ENCODE data around the gene KRT1. TPM values are rescaled to one million over a fixed set of nuclear protein-coding genes. Genes with fewer than 3 reads are reported as not detected.

KRT1 gene
- total and polyA plus RNA-seq, 3 experiments from 2014 or later: 3.4 TPM; not detected in 2

DNA sequence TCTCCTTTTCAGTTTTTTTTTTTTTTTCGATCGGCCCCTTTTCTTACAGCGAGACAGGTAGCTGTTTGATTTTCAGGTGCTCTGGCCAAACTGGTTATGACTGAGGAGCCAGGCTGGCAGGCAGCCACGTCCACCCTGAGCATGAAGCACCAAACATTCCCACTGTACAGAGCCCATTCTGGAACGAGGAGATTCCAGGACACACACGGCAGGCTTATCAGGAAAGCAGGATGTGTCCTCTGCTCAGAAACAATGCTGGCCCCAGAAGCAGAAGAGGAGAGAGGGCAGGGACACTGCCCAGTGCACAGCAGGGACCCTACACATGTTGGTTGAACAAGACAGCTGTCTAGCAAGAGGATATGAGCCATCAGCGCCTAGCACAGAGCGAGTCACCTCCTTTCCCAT, 24.5 kb downstream of the KRT1 start:
- H3K9me3 Mint-ChIP-seq: peaks cover 0 to 3% (median 0%) of the 10 kb centered on the region in 5 donors
- no peaks in the 10 kb centered on the region for H3K4me1 ChIP-seq (ENCODE audit: insufficient read depth, low read length)
- no peaks in the 10 kb centered on the region for H3K36me3 Mint-ChIP-seq
- peaks cover 20 to 39% of the 10 kb centered on the region in 2 donors for H3K27me3 Mint-ChIP-seq
- CTCF ChIA-PET: interaction anchor here (0.8 kb wide), 1 partner anchor 224 kb away, joined by 3 read pairs; no protein-coding TSS in a partner anchor
- POLR2A ChIA-PET: no interaction called here
- H3K4me3 ChIP-seq (ENCODE audit: low read length): no peak overlapping the region
- H3K9me3 ChIP-seq (ENCODE audit: low read length): no peaks in the 10 kb centered on the region
- DNase-seq: no peak
- peak overlapping the region in 1 of 8 donors; percentile 78 for H3K27ac Mint-ChIP-seq
- no peak overlapping the region for H3K27ac ChIP-seq (ENCODE audit: low read depth, low read length)
- H3K4me1 Mint-ChIP-seq: no peaks in the 10 kb centered on the region
- no peak overlapping the region for H3K4me3 Mint-ChIP-seq
- H3K27me3 ChIP-seq (ENCODE audit: insufficient read depth, low read length, poor library complexity, severe bottlenecking): no peaks in the 10 kb centered on the region
- no peaks in the 10 kb centered on the region for H3K36me3 ChIP-seq (ENCODE audit: insufficient read depth, low read length)

DNA sequence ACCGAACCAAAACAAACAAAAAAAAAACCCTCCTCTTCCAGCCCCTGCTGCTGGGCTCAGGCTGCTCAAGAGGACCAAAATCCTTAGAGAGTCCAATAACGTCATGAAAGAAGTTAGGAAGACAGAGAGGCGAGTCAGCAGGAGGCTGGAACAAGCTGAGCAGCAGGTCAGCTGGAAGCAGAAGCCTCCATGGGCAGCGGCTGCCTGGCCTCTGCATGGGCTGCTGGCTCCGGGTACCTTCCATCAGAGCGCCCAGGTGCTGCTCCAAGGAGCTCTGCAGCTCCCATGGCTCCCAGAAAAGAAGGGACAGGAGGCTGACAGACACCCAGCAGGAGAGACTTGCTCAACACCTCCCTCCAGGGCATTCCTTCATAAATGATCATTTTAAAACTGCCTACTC, 25.0 kb downstream of the KRT1 start:
- no peak overlapping the region for H3K27ac ChIP-seq (ENCODE audit: low read depth, low read length)
- no peak for DNase-seq
- Mint-ChIP-seq H3K9me3 (peaks cover 0 to 3% (median 0%) of the 10 kb centered on the region in 5 donors), H3K27me3 (peaks cover 20 to 39% of the 10 kb centered on the region in 2 donors), H3K4me1 (peaks cover 0 to under 1% (median under 1%) of the 10 kb centered on the region in 3 donors), H3K4me3 (no peak overlapping the region), H3K36me3 (no peaks in the 10 kb centered on the region), H3K27ac (peak overlapping the region in 1 of 8 donors; percentile 78)
- H3K36me3 ChIP-seq (ENCODE audit: insufficient read depth, low read length): no peaks in the 10 kb centered on the region
- H3K27me3 ChIP-seq (ENCODE audit: insufficient read depth, low read length, poor library complexity, severe bottlenecking): no peaks in the 10 kb centered on the region
- H3K4me1 ChIP-seq (ENCODE audit: insufficient read depth, low read length): no peaks in the 10 kb centered on the region
- no peak overlapping the region for H3K4me3 ChIP-seq (ENCODE audit: low read length)
- H3K9me3 ChIP-seq (ENCODE audit: low read length): no peaks in the 10 kb centered on the region
- CTCF ChIA-PET: interaction anchor here (0.8 kb wide), 1 partner anchor 225 kb away, joined by 3 read pairs; no protein-coding TSS in a partner anchor
- POLR2A ChIA-PET: no interaction called here

DNA sequence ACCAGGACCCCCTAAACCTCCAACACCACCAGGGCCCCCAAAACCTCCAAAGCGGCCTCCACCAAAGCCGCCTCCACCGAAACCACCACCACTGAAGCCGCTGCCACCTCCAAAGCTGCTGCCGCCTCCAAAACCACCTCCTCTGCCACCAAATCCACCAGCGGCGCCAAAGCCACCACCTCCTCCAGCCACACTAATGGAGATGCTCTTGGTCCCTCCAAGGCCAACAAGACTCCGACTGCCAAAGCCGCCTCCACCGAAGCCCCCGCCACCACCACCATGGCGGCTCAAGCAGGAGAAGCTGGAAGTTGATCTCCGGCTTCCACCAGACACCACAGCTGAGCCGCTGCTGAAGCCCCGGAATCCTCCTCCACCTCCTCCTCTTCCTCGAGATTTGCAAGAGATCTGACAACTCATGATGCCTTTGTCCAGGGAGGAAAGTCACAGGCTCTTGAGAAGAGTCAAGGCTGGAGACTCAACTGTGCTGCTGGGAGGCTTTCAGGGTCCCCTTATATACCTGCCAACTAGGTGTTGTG, 28.4 kb downstream of the KRT1 start, which contains the start of gene KRT2:
TSS of gene KRT2 (minus strand) at position 486 of the 536 bp plus-strand sequence. CDS start at position 417, 69 bp downstream.
- H3K9me3 Mint-ChIP-seq: peaks cover 0 to 4% (median 0%) of the 10 kb centered on the region in 5 donors
- CTCF ChIA-PET: no interaction called here

DNA sequence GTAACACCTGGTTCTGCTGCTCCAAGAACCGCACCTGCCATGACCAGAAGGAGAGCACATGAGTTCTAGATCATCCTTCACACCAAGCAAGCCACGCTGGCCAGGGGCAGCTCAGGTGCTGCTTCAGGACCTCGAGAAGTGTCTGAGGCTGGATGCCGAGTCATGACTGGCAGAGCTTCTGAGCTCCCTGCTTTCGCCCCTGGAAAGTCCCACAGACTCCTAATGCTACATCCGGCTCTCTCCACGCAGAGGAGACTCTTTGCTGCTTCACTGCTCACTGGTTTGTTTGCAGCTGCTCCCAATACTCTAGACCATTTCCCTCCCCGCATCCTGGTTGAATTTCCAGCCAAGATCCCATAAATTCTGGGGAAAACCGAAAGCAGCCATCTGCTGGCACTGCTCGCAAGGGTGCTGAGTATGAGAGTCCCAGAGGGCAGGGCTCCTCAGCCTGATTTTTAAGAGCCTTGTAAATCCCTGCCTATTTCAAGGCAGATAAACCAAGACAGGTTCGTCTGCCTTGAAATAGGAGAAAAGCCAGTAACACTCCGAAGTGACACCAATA, 29.6 kb downstream of the KRT1 start:
- Mint-ChIP-seq H3K9me3 (peaks cover 0 to 4% (median 0%) of the 10 kb centered on the region in 5 donors), H3K36me3 (peaks cover 0 to 6% (median 0%) of the 10 kb centered on the region in 3 donors), H3K4me1 (peaks cover 30 to 46% (median 46%) of the 10 kb centered on the region in 3 donors), H3K27ac (no peak overlapping the region), H3K27me3 (peaks cover 11 to 25% of the 10 kb centered on the region in 2 donors), H3K4me3 (no peak overlapping the region)
- DNase-seq: no peak
- CTCF ChIA-PET: no interaction called here
- Histone ChIP-seq H3K27ac (ENCODE audit: low read depth, low read length) (no peak overlapping the region), H3K27me3 (ENCODE audit: insufficient read depth, low read length, poor library complexity, severe bottlenecking) (no peaks in the 10 kb centered on the region), H3K4me1 (ENCODE audit: insufficient read depth, low read length) (peaks cover 43% of the 10 kb centered on the region), H3K9me3 (ENCODE audit: low read length) (no peaks in the 10 kb centered on the region), H3K4me3 (ENCODE audit: low read length) (no peak overlapping the region), H3K36me3 (ENCODE audit: insufficient read depth, low read length) (no peaks in the 10 kb centered on the region)
- POLR2A ChIA-PET: no interaction called here

More for the DNA sequence above, 28.4 kb downstream of the KRT1 start, which contains the start of gene KRT2:
- no peak for DNase-seq
- POLR2A ChIA-PET: no interaction called here
- Histone ChIP-seq H3K9me3 (ENCODE audit: low read length) (no peaks in the 10 kb centered on the region), H3K27ac (ENCODE audit: low read depth, low read length) (no peak within 1 kb of the TSS), H3K36me3 (ENCODE audit: insufficient read depth, low read length) (no peaks in the 10 kb centered on the region), H3K4me1 (ENCODE audit: insufficient read depth, low read length) (peaks cover 31% of the 10 kb centered on the region), H3K4me3 (ENCODE audit: low read length) (no peak within 1 kb of the TSS), H3K27me3 (ENCODE audit: insufficient read depth, low read length, poor library complexity, severe bottlenecking) (no peaks in the 10 kb centered on the region)
- Mint-ChIP-seq H3K4me1 (peaks cover 19 to 34% (median 34%) of the 10 kb centered on the region in 3 donors), H3K27ac (no peak within 1 kb of the TSS), H3K4me3 (no peak within 1 kb of the TSS), H3K27me3 (peaks cover 19 to 29% of the 10 kb centered on the region in 2 donors), H3K36me3 (peaks cover 0 to 6% (median 0%) of the 10 kb centered on the region in 3 donors)

DNA sequence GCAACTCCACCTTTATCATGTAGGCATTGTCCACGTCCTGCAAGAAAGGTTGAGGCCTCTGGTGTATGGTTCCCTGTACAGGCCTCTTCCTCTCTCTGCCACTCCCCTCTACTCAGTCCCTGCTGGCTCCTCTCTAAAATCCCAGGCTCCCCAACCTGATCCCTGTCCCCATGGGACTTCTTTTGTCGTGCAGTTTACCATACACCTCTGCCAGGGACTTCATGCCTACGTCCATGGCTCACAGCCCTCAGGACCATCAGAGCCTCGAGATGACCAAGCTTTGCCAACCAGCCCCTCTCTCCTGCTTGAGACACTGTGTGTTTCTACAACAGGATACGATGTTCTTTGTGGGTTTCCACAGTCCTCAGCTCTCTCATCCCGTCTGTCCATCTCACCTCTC, 31.1 kb downstream of the KRT1 start:
- Histone ChIP-seq H3K9me3 (ENCODE audit: low read length) (no peaks in the 10 kb centered on the region), H3K4me1 (ENCODE audit: insufficient read depth, low read length) (peaks cover 56% of the 10 kb centered on the region), H3K27ac (ENCODE audit: low read depth, low read length) (no peak overlapping the region), H3K36me3 (ENCODE audit: insufficient read depth, low read length) (no peaks in the 10 kb centered on the region), H3K4me3 (ENCODE audit: low read length) (no peak overlapping the region), H3K27me3 (ENCODE audit: insufficient read depth, low read length, poor library complexity, severe bottlenecking) (no peaks in the 10 kb centered on the region)
- peaks cover 45 to 61% (median 61%) of the 10 kb centered on the region in 3 donors for H3K4me1 Mint-ChIP-seq
- ChIA-PET CTCF (no interaction called here), POLR2A (interaction anchor here (0.7 kb wide), 1 partner anchor 12 kb away, joined by 3 read pairs; no protein-coding TSS in a partner anchor)
- H3K27ac Mint-ChIP-seq: peak overlapping the region in 5 of 8 donors; percentile 39 to 77 (median 68)
- peak overlapping the region in 1 of 7 donors; percentile 52 for H3K4me3 Mint-ChIP-seq
- no peak for DNase-seq
- peaks cover 0 to 11% (median 4%) of the 10 kb centered on the region in 5 donors for H3K9me3 Mint-ChIP-seq
- peaks cover 2 to 10% (median 3%) of the 10 kb centered on the region in 3 donors for H3K36me3 Mint-ChIP-seq
- H3K27me3 Mint-ChIP-seq: peaks cover 15 to 18% of the 10 kb centered on the region in 2 donors

DNA sequence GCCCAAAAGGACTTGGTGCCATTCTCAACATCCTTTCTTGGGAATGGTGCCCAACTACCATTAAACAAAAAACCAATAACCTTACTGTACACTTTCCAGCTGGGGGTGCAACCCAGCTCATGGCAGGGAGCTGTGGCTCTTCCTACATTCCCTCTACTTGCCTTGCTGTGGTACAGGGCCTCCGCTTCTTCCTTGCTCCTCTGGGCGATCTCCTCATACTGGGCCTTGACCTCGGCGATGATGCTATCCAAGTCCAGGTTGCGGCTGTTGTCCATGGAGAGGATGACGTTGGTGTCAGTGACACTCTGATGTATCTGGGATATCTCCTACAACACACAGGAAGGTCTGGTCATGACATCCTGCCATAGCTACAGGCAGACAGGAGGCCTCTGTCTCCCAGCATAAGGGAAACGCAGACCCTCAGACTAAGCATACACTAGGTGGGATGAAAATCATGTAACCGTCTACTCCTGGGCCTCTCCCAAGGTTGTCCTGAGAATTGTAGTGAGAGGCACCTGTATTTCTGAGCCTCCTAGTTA, 32.1 kb downstream of the KRT1 start:
- Histone ChIP-seq H3K27ac (ENCODE audit: low read depth, low read length) (no peak overlapping the region), H3K4me3 (ENCODE audit: low read length) (no peak overlapping the region), H3K36me3 (ENCODE audit: insufficient read depth, low read length) (no peaks in the 10 kb centered on the region), H3K27me3 (ENCODE audit: insufficient read depth, low read length, poor library complexity, severe bottlenecking) (no peaks in the 10 kb centered on the region), H3K4me1 (ENCODE audit: insufficient read depth, low read length) (peaks cover 66% of the 10 kb centered on the region), H3K9me3 (ENCODE audit: low read length) (no peaks in the 10 kb centered on the region)
- H3K9me3 Mint-ChIP-seq: peaks cover 0 to 8% (median 4%) of the 10 kb centered on the region in 5 donors
- H3K4me3 Mint-ChIP-seq: no peak overlapping the region
- peaks cover 2 to 10% (median 3%) of the 10 kb centered on the region in 3 donors for H3K36me3 Mint-ChIP-seq
- ChIA-PET POLR2A (no interaction called here), CTCF (interaction anchor here (1.1 to 1.3 kb wide), 2 partner anchors 38 to 62 kb away, joined by 4 read pairs; no protein-coding TSS in a partner anchor)
- H3K4me1 Mint-ChIP-seq: peaks cover 50 to 71% (median 66%) of the 10 kb centered on the region in 3 donors
- peaks cover 7 to 11% of the 10 kb centered on the region in 2 donors for H3K27me3 Mint-ChIP-seq
- no peak for DNase-seq
- H3K27ac Mint-ChIP-seq: peak overlapping the region in 7 of 8 donors; percentile 29 to 100 (median 89)

DNA sequence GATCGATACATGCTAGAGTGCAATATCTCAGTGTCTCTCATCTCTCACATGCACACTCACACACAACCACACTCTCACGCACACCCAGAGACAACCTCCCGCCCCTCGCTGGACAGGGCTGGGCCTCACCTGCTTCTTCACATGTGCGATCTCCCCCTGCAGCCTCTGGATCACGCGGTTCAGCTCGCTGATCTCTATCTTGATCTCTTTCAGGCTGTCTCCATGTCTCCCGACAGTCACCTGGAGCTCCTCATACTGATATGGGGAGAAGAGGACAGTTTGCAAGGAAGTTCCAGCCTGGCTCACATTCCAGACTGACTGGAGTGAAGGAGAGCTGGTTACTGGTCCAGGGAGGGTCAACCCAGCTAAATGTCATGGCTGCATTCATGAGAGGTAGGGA, 32.6 kb downstream of the KRT1 start:
- Mint-ChIP-seq H3K9me3 (peaks cover 0 to 8% (median 4%) of the 10 kb centered on the region in 5 donors), H3K4me3 (no peak overlapping the region), H3K4me1 (peaks cover 51 to 73% (median 67%) of the 10 kb centered on the region in 3 donors), H3K27ac (peak overlapping the region in 7 of 8 donors; percentile 29 to 100 (median 89)), H3K36me3 (peaks cover 2 to 10% (median 3%) of the 10 kb centered on the region in 3 donors), H3K27me3 (peaks cover 7 to 9% of the 10 kb centered on the region in 2 donors)
- H3K27me3 ChIP-seq (ENCODE audit: insufficient read depth, low read length, poor library complexity, severe bottlenecking): no peaks in the 10 kb centered on the region
- ChIA-PET POLR2A (no interaction called here), CTCF (interaction anchor here (1.1 to 1.3 kb wide), 2 partner anchors 37 to 62 kb away, joined by 4 read pairs; no protein-coding TSS in a partner anchor)
- DNase-seq: no peak
- no peaks in the 10 kb centered on the region for H3K9me3 ChIP-seq (ENCODE audit: low read length)
- H3K36me3 ChIP-seq (ENCODE audit: insufficient read depth, low read length): no peaks in the 10 kb centered on the region
- H3K4me3 ChIP-seq (ENCODE audit: low read length): no peak overlapping the region
- H3K27ac ChIP-seq (ENCODE audit: low read depth, low read length): no peak overlapping the region
- peaks cover 70% of the 10 kb centered on the region for H3K4me1 ChIP-seq (ENCODE audit: insufficient read depth, low read length)

DNA sequence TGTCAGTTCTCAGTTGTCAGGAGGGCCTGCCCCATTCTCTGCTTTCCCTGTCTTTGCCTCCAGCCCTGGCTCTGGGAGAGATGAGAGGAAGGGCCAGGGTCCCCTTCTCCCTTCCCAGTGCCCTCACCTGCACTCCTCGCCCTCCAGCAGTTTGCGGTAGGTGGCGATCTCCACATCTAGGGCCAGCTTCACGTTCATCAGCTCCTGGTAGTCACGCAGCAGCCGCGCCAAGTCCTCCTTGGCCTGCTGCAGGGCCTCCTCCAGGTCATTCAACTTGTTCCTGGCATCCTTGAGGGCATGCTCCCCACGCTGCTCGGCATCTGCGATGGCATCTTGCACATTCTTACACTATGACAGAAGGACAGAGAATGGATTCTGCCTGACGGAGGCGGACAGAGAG, 33.6 kb downstream of the KRT1 start:
- H3K36me3 Mint-ChIP-seq: peaks cover 2 to 10% (median 3%) of the 10 kb centered on the region in 3 donors
- Histone ChIP-seq H3K27ac (ENCODE audit: low read depth, low read length) (peak overlapping the region; percentile 3), H3K4me3 (ENCODE audit: low read length) (peak overlapping the region; percentile 8), H3K36me3 (ENCODE audit: insufficient read depth, low read length) (no peaks in the 10 kb centered on the region), H3K9me3 (ENCODE audit: low read length) (no peaks in the 10 kb centered on the region), H3K27me3 (ENCODE audit: insufficient read depth, low read length, poor library complexity, severe bottlenecking) (no peaks in the 10 kb centered on the region), H3K4me1 (ENCODE audit: insufficient read depth, low read length) (peaks cover 80% of the 10 kb centered on the region)
- DNase-seq: no peak
- H3K4me1 Mint-ChIP-seq: peaks cover 59 to 78% (median 76%) of the 10 kb centered on the region in 3 donors
- ChIA-PET CTCF (no interaction called here), POLR2A (no interaction called here)
- H3K27ac Mint-ChIP-seq: peak overlapping the region; percentile 94 to 100 (median 98)
- H3K4me3 Mint-ChIP-seq: peak overlapping the region in 4 of 7 donors; percentile 44 to 82 (median 59)
- H3K27me3 Mint-ChIP-seq: peaks cover 0 to 4% of the 10 kb centered on the region in 2 donors
- H3K9me3 Mint-ChIP-seq: peaks cover 0 to 8% (median 4%) of the 10 kb centered on the region in 5 donors
